SH-SY5Y (cell line): ENCODE measurements around the gene SLC22A2.

Experiments
- GATA2 ChIP-seq: IDR thresholded peaks from 2 replicates; pipeline ENCODE4 v1.6.1; 2011; ENCODE audit warnings: mild to moderate bottlenecking, low read depth, low read length
- GATA3 ChIP-seq: IDR thresholded peaks from 2 replicates; pipeline ENCODE4 v1.6.1; 2011; ENCODE audit warnings: low read depth, mild to moderate bottlenecking, low read length, moderate library complexity

DNA sequence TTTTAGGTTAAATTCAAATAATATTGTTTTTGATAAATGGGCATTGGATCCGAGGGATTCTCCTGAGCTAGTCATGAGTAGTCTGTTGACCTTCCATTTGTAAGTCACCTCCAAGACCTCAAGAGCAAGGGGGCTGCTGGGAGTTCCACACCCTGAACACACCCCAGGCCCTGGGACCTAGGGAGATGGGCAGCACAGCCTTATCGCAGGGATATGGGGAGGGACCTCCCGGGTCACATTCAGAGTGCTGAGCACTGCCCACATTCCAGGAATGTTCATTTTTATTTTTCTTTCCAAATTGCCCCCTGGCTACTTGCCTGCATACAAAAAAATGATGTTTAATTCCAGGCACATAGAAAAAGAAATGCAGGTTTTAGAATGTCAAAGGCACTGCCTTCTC, 55.5 kb downstream of the SLC22A2 start:
- no peak for TF ChIP-seq GATA2
- no peak for TF ChIP-seq GATA3
